ENCODE data around the gene RBM42. TPM values are rescaled to one million over a fixed set of nuclear protein-coding genes. Genes with fewer than 3 reads are reported as not detected.
"Not testable (repeated sequence)": the region's sequence is repeated elsewhere in the genome, so short reads cannot be mapped to it uniquely, and the experiment has no call there.

RBM42 gene
- polyA plus RNA-seq, 4 donors = 59.7 to 71.5 (median 64.9) TPM

DNA sequence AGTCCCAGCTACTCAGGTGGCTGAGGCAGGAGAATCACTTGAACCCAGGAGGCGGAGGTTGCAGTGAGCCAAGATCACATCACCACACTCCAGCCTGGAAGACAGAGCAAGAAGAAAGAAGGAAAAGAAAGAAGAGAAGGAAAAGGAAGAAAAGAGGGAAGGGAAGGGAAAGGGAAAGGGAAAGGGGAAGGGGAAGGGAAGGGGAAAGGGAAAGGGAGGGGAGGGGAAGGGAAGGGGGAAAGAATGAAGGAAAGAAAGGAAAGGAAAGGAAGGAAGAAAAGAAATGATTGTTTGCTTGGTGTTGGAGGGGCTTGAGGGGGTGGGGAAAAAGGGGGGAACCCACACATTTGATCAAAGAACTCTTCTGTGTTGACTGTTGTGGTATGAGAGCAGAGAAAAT, 32.9 kb upstream of the RBM42 start:
- Histone ChIP-seq H3K4me1 (ENCODE audit: control insufficient read depth in 3 of 3, insufficient read depth in 2 of 3, low read depth in 1 of 3, low read length in 2 of 3) (no peaks in the 10 kb centered on the region), H3K36me3 (ENCODE audit: control insufficient read depth in 3 of 3, insufficient read depth in 2 of 3, low read depth in 1 of 3, low read length in 3 of 3) (no peaks in the 10 kb centered on the region), H3K27me3 (ENCODE audit: control insufficient read depth in 3 of 3, insufficient read depth in 3 of 3, low read length in 3 of 3) (peaks cover 0 to 2% (median 0%) of the 10 kb centered on the region in 3 donors), H3K4me3 (ENCODE audit: low read depth in 1 of 3, low read length in 3 of 3) (no peak overlapping the region), H3K27ac (ENCODE audit: low read depth in 1 of 3, low read length in 2 of 3) (no peak overlapping the region), H3K9me3 (ENCODE audit: control insufficient read depth in 2 of 2, insufficient read depth in 1 of 2, low read depth in 1 of 2, low read length in 1 of 2) (no peaks in the 10 kb centered on the region)
- DNase-seq = no peak
- WGBS, 3 donors = 96 to 100% (median 100%) methylated on average over 1 of the region's 1 CpG
- no peak for FAIRE-seq

DNA sequence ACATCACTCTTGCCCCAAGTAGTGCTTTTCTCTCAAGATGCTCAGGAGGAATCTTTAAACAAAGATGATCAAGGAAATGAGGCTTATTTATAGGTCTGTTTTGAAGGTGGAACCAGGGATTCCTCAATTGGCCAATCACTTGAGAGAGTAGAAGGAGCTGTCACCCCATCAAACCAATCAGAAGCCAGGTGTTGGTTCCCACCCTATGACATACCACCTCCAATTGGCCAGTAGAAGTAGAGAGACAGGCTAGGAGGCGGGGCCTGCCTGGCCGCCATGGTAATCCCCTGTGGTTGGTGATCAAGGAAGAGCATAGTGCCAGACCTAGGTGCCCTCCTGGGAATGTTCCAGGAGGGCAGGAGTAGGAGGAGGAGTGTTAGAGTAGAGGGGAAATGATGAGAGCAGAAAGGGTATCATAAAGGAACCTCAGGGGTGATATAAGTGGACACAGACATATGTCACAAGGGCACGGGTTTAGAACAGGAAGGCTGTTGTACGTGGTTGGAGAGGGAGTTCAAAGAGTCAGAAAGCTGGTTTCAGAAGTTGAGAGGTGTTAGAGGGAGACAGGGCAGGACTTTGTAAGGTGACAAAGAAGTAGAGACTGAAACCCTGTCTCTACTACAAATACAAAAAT, 32.4 kb upstream of the RBM42 start:
- no peaks in the 10 kb centered on the region for H3K4me1 ChIP-seq (ENCODE audit: control insufficient read depth in 3 of 3, insufficient read depth in 2 of 3, low read depth in 1 of 3, low read length in 2 of 3)
- H3K36me3 ChIP-seq (ENCODE audit: control insufficient read depth in 3 of 3, insufficient read depth in 2 of 3, low read depth in 1 of 3, low read length in 3 of 3) = no peaks in the 10 kb centered on the region
- WGBS, 3 donors = 61 to 75% (median 65%) methylated on average over 4 of the region's 4 CpGs
- H3K27ac ChIP-seq (ENCODE audit: low read depth in 1 of 3, low read length in 2 of 3) = no peak overlapping the region
- H3K9me3 ChIP-seq (ENCODE audit: control insufficient read depth in 2 of 2, insufficient read depth in 1 of 2, low read depth in 1 of 2, low read length in 1 of 2) = no peaks in the 10 kb centered on the region
- DNase-seq = no peak
- peaks cover 0 to 2% (median 0%) of the 10 kb centered on the region in 3 donors for H3K27me3 ChIP-seq (ENCODE audit: control insufficient read depth in 3 of 3, insufficient read depth in 3 of 3, low read length in 3 of 3)
- no peak overlapping the region for H3K4me3 ChIP-seq (ENCODE audit: low read depth in 1 of 3, low read length in 3 of 3)
- FAIRE-seq = no peak

DNA sequence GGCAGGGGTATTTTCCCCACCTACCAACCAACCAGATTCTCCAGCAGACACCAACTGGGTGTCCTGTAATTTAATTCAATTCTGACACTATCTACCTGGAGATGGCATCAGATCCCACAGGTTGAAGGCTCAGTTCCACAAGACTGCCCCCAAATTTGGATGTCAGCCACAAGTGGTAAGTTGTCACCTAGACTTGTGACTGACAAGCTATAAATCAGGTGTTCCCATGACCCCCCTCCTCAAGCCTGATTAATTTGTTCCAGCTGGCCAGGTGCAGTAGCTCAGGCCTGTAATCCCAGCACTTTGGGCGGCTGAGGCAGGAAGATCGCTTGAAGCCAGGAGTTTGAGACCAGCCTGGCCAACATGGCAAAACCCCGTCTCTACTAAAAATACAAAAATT, 26.9 kb upstream of the RBM42 start:
- Histone ChIP-seq H3K36me3 (ENCODE audit: control insufficient read depth in 3 of 3, insufficient read depth in 2 of 3, low read depth in 1 of 3, low read length in 3 of 3) (no peaks in the 10 kb centered on the region), H3K9me3 (ENCODE audit: control insufficient read depth in 2 of 2, insufficient read depth in 1 of 2, low read depth in 1 of 2, low read length in 1 of 2) (no peaks in the 10 kb centered on the region), H3K4me3 (ENCODE audit: low read depth in 1 of 3, low read length in 3 of 3) (no peak overlapping the region), H3K27ac (ENCODE audit: low read depth in 1 of 3, low read length in 2 of 3) (no peak overlapping the region), H3K27me3 (ENCODE audit: control insufficient read depth in 3 of 3, insufficient read depth in 3 of 3, low read length in 3 of 3) (peaks cover 0 to 2% (median 0%) of the 10 kb centered on the region in 3 donors), H3K4me1 (ENCODE audit: control insufficient read depth in 3 of 3, insufficient read depth in 2 of 3, low read depth in 1 of 3, low read length in 2 of 3) (no peaks in the 10 kb centered on the region)
- DNase-seq (no peak), FAIRE-seq (no peak)
- WGBS, 3 donors = 79 to 86% (median 86%) methylated on average over 3 of the region's 3 CpGs

DNA sequence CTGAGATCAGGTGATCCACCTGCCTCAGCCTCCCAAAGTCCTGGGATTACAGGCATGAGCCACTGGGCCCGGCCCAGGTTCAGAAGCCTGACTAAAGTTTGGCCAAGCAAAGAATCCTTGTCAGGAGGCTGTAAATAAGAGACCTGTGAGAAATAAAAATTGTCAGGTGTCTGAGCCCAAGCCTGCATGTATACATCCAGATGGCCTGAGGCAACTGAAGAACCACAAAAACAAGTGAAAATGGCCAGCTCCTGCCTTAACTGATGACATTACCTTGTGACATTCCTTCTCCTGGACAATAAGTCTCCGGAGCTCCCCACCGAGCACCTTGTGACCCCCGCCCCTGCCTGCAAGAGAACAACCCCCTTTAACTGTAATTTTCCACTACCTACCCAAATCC, 24.4 kb upstream of the RBM42 start:
- not testable (repeated sequence) for FAIRE-seq; H3K36me3 ChIP-seq (ENCODE audit: control insufficient read depth in 3 of 3, insufficient read depth in 2 of 3, low read depth in 1 of 3, low read length in 3 of 3); H3K4me1 ChIP-seq (ENCODE audit: control insufficient read depth in 3 of 3, insufficient read depth in 2 of 3, low read depth in 1 of 3, low read length in 2 of 3); H3K9me3 ChIP-seq (ENCODE audit: control insufficient read depth in 2 of 2, insufficient read depth in 1 of 2, low read depth in 1 of 2, low read length in 1 of 2); DNase-seq; H3K27ac ChIP-seq (ENCODE audit: low read depth in 1 of 3, low read length in 2 of 3); H3K4me3 ChIP-seq (ENCODE audit: low read depth in 1 of 3, low read length in 3 of 3); H3K27me3 ChIP-seq (ENCODE audit: control insufficient read depth in 3 of 3, insufficient read depth in 3 of 3, low read length in 3 of 3)
- 89 to 91% (median 90%) methylated on average over 4 of the region's 4 CpGs for WGBS, 3 donors

DNA sequence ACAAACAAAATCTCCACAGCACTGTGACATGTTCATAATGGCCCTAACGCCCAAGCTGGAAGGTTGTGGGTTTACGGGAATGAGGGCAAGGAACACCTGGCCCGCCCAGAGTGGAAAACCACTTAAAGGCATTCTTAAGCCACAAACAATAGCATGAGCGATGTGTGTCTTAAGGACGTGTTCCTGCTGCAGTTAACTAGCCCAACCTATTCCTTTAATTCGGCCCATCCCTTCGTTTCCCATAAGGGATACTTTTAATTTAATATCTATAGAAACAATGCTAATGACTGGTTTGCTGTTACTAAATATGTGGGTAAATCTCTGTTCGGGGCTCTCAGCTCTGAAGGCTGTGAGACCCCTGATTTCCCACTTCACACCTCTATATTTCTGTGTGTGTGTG, 21.7 kb upstream of the RBM42 start:
- H3K4me1 ChIP-seq (ENCODE audit: control insufficient read depth in 3 of 3, insufficient read depth in 2 of 3, low read depth in 1 of 3, low read length in 2 of 3); H3K27ac ChIP-seq (ENCODE audit: low read depth in 1 of 3, low read length in 2 of 3); DNase-seq; H3K27me3 ChIP-seq (ENCODE audit: control insufficient read depth in 3 of 3, insufficient read depth in 3 of 3, low read length in 3 of 3); H3K36me3 ChIP-seq (ENCODE audit: control insufficient read depth in 3 of 3, insufficient read depth in 2 of 3, low read depth in 1 of 3, low read length in 3 of 3); H3K9me3 ChIP-seq (ENCODE audit: control insufficient read depth in 2 of 2, insufficient read depth in 1 of 2, low read depth in 1 of 2, low read length in 1 of 2); FAIRE-seq; H3K4me3 ChIP-seq (ENCODE audit: low read depth in 1 of 3, low read length in 3 of 3): not testable (repeated sequence)
- WGBS, 3 donors = 84 to 88% (median 86%) methylated on average over 8 of the region's 8 CpGs

DNA sequence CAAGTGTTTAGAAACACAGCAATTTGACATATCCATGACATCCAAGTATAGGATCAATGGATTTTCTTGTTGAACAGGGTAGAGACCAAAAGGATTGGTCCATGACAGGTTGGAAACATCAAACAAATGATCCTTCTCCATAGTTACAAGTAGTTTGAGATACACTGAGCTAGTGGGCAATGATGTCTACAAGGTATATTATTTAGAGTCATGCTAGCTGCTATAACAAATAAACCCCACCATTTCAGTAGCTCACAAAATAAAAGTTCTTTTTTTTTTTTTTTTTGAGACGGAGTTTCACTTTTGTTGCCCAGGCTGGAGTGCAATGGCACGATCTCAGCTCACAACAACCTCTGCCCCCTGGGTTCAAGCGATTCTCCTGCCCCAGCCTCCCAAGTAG, 21.2 kb upstream of the RBM42 start:
- Histone ChIP-seq H3K4me3 (ENCODE audit: low read depth in 1 of 3, low read length in 3 of 3) (no peak overlapping the region), H3K4me1 (ENCODE audit: control insufficient read depth in 3 of 3, insufficient read depth in 2 of 3, low read depth in 1 of 3, low read length in 2 of 3) (peaks cover 0 to 4% (median 0%) of the 10 kb centered on the region in 3 donors), H3K9me3 (ENCODE audit: control insufficient read depth in 2 of 2, insufficient read depth in 1 of 2, low read depth in 1 of 2, low read length in 1 of 2) (peaks cover 0 to 9% of the 10 kb centered on the region in 2 donors), H3K36me3 (ENCODE audit: control insufficient read depth in 3 of 3, insufficient read depth in 2 of 3, low read depth in 1 of 3, low read length in 3 of 3) (no peaks in the 10 kb centered on the region), H3K27ac (ENCODE audit: low read depth in 1 of 3, low read length in 2 of 3) (no peak overlapping the region), H3K27me3 (ENCODE audit: control insufficient read depth in 3 of 3, insufficient read depth in 3 of 3, low read length in 3 of 3) (peaks cover 0 to 4% (median 0%) of the 10 kb centered on the region in 3 donors)
- FAIRE-seq (no peak), DNase-seq (no peak)
- WGBS, 3 donors = 74 to 85% (median 83%) methylated on average over 3 of the region's 3 CpGs

DNA sequence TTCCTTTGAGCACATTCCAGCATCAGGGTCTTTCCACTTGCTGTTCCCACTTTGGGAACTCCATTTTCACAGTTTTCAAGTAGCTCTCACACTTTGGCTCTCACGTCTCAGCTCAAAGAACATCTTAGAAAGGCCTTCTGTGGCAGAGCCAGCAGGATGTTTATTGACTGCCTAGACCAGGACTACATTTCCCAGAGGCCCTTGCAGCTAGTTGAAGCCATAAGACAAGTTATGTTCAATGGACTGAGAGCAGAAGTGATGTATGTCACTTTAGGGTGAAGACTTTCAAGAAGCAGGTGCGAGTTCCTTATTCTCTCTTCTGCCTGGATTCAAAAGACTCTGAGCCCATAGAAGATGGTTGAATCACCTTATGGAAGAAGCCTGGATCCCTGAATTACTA, 20.6 kb upstream of the RBM42 start:
- DNase-seq (no peak), FAIRE-seq (no peak)
- Histone ChIP-seq H3K27ac (ENCODE audit: low read depth in 1 of 3, low read length in 2 of 3) (no peak overlapping the region), H3K9me3 (ENCODE audit: control insufficient read depth in 2 of 2, insufficient read depth in 1 of 2, low read depth in 1 of 2, low read length in 1 of 2) (peaks cover 0 to 9% of the 10 kb centered on the region in 2 donors), H3K4me3 (ENCODE audit: low read depth in 1 of 3, low read length in 3 of 3) (no peak overlapping the region), H3K36me3 (ENCODE audit: control insufficient read depth in 3 of 3, insufficient read depth in 2 of 3, low read depth in 1 of 3, low read length in 3 of 3) (no peaks in the 10 kb centered on the region), H3K4me1 (ENCODE audit: control insufficient read depth in 3 of 3, insufficient read depth in 2 of 3, low read depth in 1 of 3, low read length in 2 of 3) (peaks cover 0 to 7% (median 0%) of the 10 kb centered on the region in 3 donors), H3K27me3 (ENCODE audit: control insufficient read depth in 3 of 3, insufficient read depth in 3 of 3, low read length in 3 of 3) (peaks cover 0 to 4% (median 0%) of the 10 kb centered on the region in 3 donors)
- WGBS, 3 donors = 69 to 73% (median 72%) methylated on average over 2 of the region's 2 CpGs

DNA sequence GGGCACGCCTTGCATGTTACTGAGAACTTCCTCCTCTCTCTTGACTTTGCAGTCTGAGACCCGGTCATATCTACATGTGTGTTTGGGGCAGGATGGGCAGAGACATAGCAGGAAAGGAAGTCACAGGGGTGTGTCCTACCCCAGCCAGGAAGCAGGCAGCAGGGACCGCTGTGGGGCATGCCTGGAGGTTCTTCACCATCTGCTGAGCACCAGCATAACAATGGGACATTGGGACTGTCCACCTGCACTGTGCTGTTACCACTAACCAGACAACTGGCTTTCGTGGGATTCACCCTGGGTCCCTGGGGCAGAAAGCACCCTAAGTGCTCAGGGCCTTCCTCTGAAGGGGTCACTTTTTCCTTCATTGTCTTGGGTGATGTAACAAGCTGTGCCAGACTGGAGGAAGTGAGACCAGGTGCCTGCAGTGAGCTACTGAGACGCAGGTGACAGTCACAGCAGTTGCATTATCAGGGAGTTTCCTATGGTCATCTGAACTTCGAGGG, 18.9 kb upstream of the RBM42 start:
- no peak for DNase-seq
- no peak for FAIRE-seq
- Histone ChIP-seq H3K27me3 (ENCODE audit: control insufficient read depth in 3 of 3, insufficient read depth in 3 of 3, low read length in 3 of 3) (peaks cover 0 to 4% (median 0%) of the 10 kb centered on the region in 3 donors), H3K9me3 (ENCODE audit: control insufficient read depth in 2 of 2, insufficient read depth in 1 of 2, low read depth in 1 of 2, low read length in 1 of 2) (peaks cover 0 to 9% of the 10 kb centered on the region in 2 donors), H3K4me3 (ENCODE audit: low read depth in 1 of 3, low read length in 3 of 3) (no peak overlapping the region), H3K4me1 (ENCODE audit: control insufficient read depth in 3 of 3, insufficient read depth in 2 of 3, low read depth in 1 of 3, low read length in 2 of 3) (peaks cover 0 to 7% (median 0%) of the 10 kb centered on the region in 3 donors), H3K36me3 (ENCODE audit: control insufficient read depth in 3 of 3, insufficient read depth in 2 of 3, low read depth in 1 of 3, low read length in 3 of 3) (peaks cover 0 to 9% (median 0%) of the 10 kb centered on the region in 3 donors), H3K27ac (ENCODE audit: low read depth in 1 of 3, low read length in 2 of 3) (no peak overlapping the region)
- 54 to 77% (median 66%) methylated on average over 6 of the region's 6 CpGs for WGBS, 3 donors

DNA sequence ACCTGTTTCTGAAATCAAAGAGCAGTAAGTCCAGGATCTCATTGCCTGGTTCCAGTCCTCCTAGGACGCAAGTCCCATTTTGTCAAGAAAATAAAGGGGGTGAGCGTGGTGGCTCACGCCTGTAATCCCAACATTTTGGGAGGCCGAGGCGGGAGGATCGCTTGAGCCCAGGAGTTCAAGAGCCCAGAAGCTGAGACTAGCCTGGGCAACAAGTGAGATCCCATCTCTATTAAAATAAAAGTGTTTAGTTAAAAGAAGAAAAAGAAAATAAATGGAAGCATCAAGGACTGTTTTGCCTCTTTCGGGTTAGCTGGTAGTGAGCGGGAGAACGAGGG, 16.6 kb upstream of the RBM42 start:
- 28 to 37% (median 36%) methylated on average over 9 of the region's 9 CpGs for WGBS, 3 donors
- Histone ChIP-seq H3K9me3 (ENCODE audit: control insufficient read depth in 2 of 2, insufficient read depth in 1 of 2, low read depth in 1 of 2, low read length in 1 of 2) (peaks cover 0 to 9% of the 10 kb centered on the region in 2 donors), H3K36me3 (ENCODE audit: control insufficient read depth in 3 of 3, insufficient read depth in 2 of 3, low read depth in 1 of 3, low read length in 3 of 3) (peaks cover 0 to 20% (median 0%) of the 10 kb centered on the region in 3 donors), H3K27me3 (ENCODE audit: control insufficient read depth in 3 of 3, insufficient read depth in 3 of 3, low read length in 3 of 3) (peaks cover 0 to 4% (median 0%) of the 10 kb centered on the region in 3 donors), H3K27ac (ENCODE audit: low read depth in 1 of 3, low read length in 2 of 3) (no peak overlapping the region), H3K4me1 (ENCODE audit: control insufficient read depth in 3 of 3, insufficient read depth in 2 of 3, low read depth in 1 of 3, low read length in 2 of 3) (peaks cover 0 to 7% (median 0%) of the 10 kb centered on the region in 3 donors), H3K4me3 (ENCODE audit: low read depth in 1 of 3, low read length in 3 of 3) (peak overlapping the region in 1 of 3 donors; percentile 94)
- no peak for FAIRE-seq
- DNase-seq = no peak
